Naive thymus-derived CD4-positive, alpha-beta T cell (primary cell): ENCODE measurements around the gene SMARCA2. TPM values are rescaled to one million over a fixed set of nuclear protein-coding genes. Genes with fewer than 3 reads are reported as not detected.
"Not testable (repeated sequence)": the region's sequence is repeated elsewhere in the genome, so short reads cannot be mapped to it uniquely, and the experiment has no call there.

ENCODE experiments used
- ATAC-seq: fragments of 150-1000 bp; cut with Tn5 transposase; 2 replicates; pipeline ENCODE4 v1.10.0; 2021; ENCODE audit warnings: mild to moderate bottlenecking, moderate library complexity
- CTCF ChIA-PET: fragments of 350-600 bp; sonication (Branson Sonifier 250); formaldehyde crosslinking; loops from one replicate; lab custom pipeline; 2021; ENCODE audit warnings: antibody characterized with exemption; lab: Charles Lee
- POLR2A ChIA-PET: fragments of 350-600 bp; sonication (Branson Sonifier 250); formaldehyde crosslinking; loops from one replicate; lab custom pipeline; 2021; ENCODE audit warnings: antibody characterized with exemption, inconsistent platforms; lab: Charles Lee
- DNase-seq, 9 donors: peaks; one replicate each; pipeline versions ENCODE4 v3.0.0 to v3.0.0-alpha.2; 2020 to 2022; ENCODE audit warnings: mixed read lengths in 1 of 9
- H3K27ac ChIP-seq: one replicate; pipeline ENCODE4 v1.7.0; 2013; ENCODE audit warnings: mild to moderate bottlenecking, low read depth, low read length, moderate library complexity
- H3K27me3 ChIP-seq, 2 donors: one replicate each; pipeline ENCODE4 v1.7.0; 2013; ENCODE audit warnings: low read length in 2 of 2, mild to moderate bottlenecking in 2 of 2, moderate library complexity in 2 of 2; ENCODE audit not compliant: control insufficient read depth in 2 of 2, insufficient read depth in 2 of 2
- H3K36me3 ChIP-seq, 3 experiments: 1 replicate in 2 of 3; 2 replicates in 1 of 3; pipeline ENCODE4 v1.7.0; 2013; ENCODE audit warnings: low read length in 3 of 3, mild to moderate bottlenecking in 3 of 3, moderate library complexity in 1 of 3; ENCODE audit not compliant: insufficient read depth in 3 of 3, control insufficient read depth in 2 of 3
- H3K4me1 ChIP-seq, 2 donors: one replicate each; pipeline ENCODE4 v1.7.0; 2013; ENCODE audit warnings: low read length in 2 of 2, mild to moderate bottlenecking in 2 of 2, moderate library complexity in 1 of 2; ENCODE audit not compliant: control insufficient read depth in 2 of 2, insufficient read depth in 2 of 2
- H3K4me3 ChIP-seq: 2 replicates; pipeline ENCODE4 v1.7.0; 2013; ENCODE audit warnings: mild to moderate bottlenecking, low read length
- H3K9me3 ChIP-seq, 3 experiments: 1 replicate in 2 of 3; 2 replicates in 1 of 3; pipeline ENCODE4 v1.7.0; 2013; ENCODE audit warnings: low read length in 3 of 3; ENCODE audit not compliant: control insufficient read depth in 2 of 3
- H3K27ac Mint-ChIP-seq, 9 donors: one replicate each; pipeline ENCODE4 v1.8.0; 2020 to 2022; ENCODE audit warnings: mixed read lengths in 9 of 9, mild to moderate bottlenecking in 8 of 9, moderate library complexity in 5 of 9, inconsistent platforms in 2 of 9
- H3K27me3 Mint-ChIP-seq, 5 donors: one replicate each; pipeline ENCODE4 v1.8.0; 2021 to 2022; ENCODE audit warnings: mixed read lengths in 5 of 5, mild to moderate bottlenecking in 1 of 5
- H3K36me3 Mint-ChIP-seq, 5 donors: one replicate each; pipeline ENCODE4 v1.8.0; 2020 to 2022; ENCODE audit warnings: mixed read lengths in 5 of 5, mild to moderate bottlenecking in 3 of 5, inconsistent platforms in 1 of 5
- H3K4me1 Mint-ChIP-seq, 7 donors: one replicate each; pipeline ENCODE4 v1.8.0; 2020 to 2022; ENCODE audit warnings: mixed read lengths in 7 of 7, mild to moderate bottlenecking in 3 of 7, inconsistent platforms in 1 of 7
- H3K4me3 Mint-ChIP-seq, 10 donors: one replicate each; pipeline ENCODE4 v1.8.0; 2020 to 2022; ENCODE audit warnings: mild to moderate bottlenecking in 10 of 10, mixed read lengths in 10 of 10, moderate library complexity in 6 of 10, inconsistent platforms in 2 of 10
- H3K9me3 Mint-ChIP-seq, 11 donors: one replicate each; pipeline ENCODE4 v1.8.0; 2020 to 2022; ENCODE audit warnings: mixed read lengths in 11 of 11, mild to moderate bottlenecking in 4 of 11, inconsistent platforms in 1 of 11, moderate library complexity in 1 of 11
- intact Hi-C, 2 donors: fragments of 100-400 bp; cut with micrococcal nuclease; formaldehyde crosslinking; loops; one replicate each; pipeline ENCODE4 v1.15.1; 2023
- polyA plus RNA-seq, 2 donors: library from polyadenylated mRNA; unstranded; fragments of 300-500 nt; fragmentation: Illumina TruSeq; gene quantifications; one replicate each; pipeline ENCODE4 v1.2.3, GENCODE V29; 2021
- total RNA-seq, 6 experiments: library from RNA in 5 of 6; stranded (reverse) in 5 of 6; gene quantifications; 1 replicate in 5 of 6; 2 replicates in 1 of 6; pipeline ENCODE4 v1.2.3 and lab custom pipeline; 2021 to 2026

The SMARCA2 gene
- total and polyA plus RNA-seq, 7 experiments from 2014 or later: 37.1 to 294 (median 256) TPM

GRCh38 chr9:2142212-2142611 lies 127.1 kb downstream of the SMARCA2 start:
- H3K9me3 ChIP-seq: no peaks in the 10 kb centered on the region
- ATAC-seq: no peak
- Mint-ChIP-seq H3K27me3 (no peaks in the 10 kb centered on the region), H3K4me3 (peak overlapping the region in 1 of 10 donors; percentile 23), H3K36me3 (peaks cover 15 to 89% (median 47%) of the 10 kb centered on the region in 5 donors), H3K9me3 (no peaks in the 10 kb centered on the region), H3K27ac (peak overlapping the region in 7 of 9 donors; percentile 3 to 60 (median 31)), H3K4me1 (peaks cover 15 to 92% (median 89%) of the 10 kb centered on the region in 7 donors)
- POLR2A ChIA-PET: interaction anchor here (0.5 kb wide), 1 partner anchor 112 kb away, joined by 6 read pairs; no protein-coding TSS in a partner anchor
- H3K27me3 ChIP-seq: no peaks in the 10 kb centered on the region
- intact Hi-C loops: no loop called here
- H3K4me3 ChIP-seq: no peak overlapping the region
- peaks cover 0 to 18% (median 3%) of the 10 kb centered on the region in 3 experiments for H3K36me3 ChIP-seq
- no peak for DNase-seq
- H3K4me1 ChIP-seq: no peaks in the 10 kb centered on the region
- CTCF ChIA-PET: interaction anchor here (0.5 kb wide), 1 partner anchor 1068 kb away, joined by 3 read pairs; no protein-coding TSS in a partner anchor
- H3K27ac ChIP-seq: no peak overlapping the region

GRCh38 chr9:2144619-2145018 lies 129.5 kb downstream of the SMARCA2 start:
- peaks cover 1 to 85% (median 48%) of the 10 kb centered on the region in 5 donors for H3K36me3 Mint-ChIP-seq
- Histone ChIP-seq H3K9me3 (no peaks in the 10 kb centered on the region), H3K27me3 (no peaks in the 10 kb centered on the region), H3K27ac (no peak overlapping the region), H3K36me3 (peaks cover 0 to 7% (median 3%) of the 10 kb centered on the region in 3 experiments), H3K4me3 (no peak overlapping the region), H3K4me1 (no peaks in the 10 kb centered on the region)
- H3K27me3 Mint-ChIP-seq: no peaks in the 10 kb centered on the region
- peaks cover 0 to 4% (median 0%) of the 10 kb centered on the region in 11 donors for H3K9me3 Mint-ChIP-seq
- no peak for DNase-seq
- ATAC-seq: no peak
- H3K4me3 Mint-ChIP-seq: no peak overlapping the region
- POLR2A ChIA-PET: no interaction called here
- CTCF ChIA-PET: no interaction called here
- peak overlapping the region in 4 of 9 donors; percentile 3 to 49 (median 30) for H3K27ac Mint-ChIP-seq
- H3K4me1 Mint-ChIP-seq: peaks cover 13 to 87% (median 83%) of the 10 kb centered on the region in 7 donors
- intact Hi-C loops: no loop called here

GRCh38 chr9:2145746-2146145 lies 130.6 kb downstream of the SMARCA2 start:
- CTCF ChIA-PET: interaction anchor here (0.6 kb wide), 1 partner anchor 915 kb away, joined by 4 read pairs; no protein-coding TSS in a partner anchor
- POLR2A ChIA-PET: no interaction called here

GRCh38 chr9:2146700-2147099 lies 131.6 kb downstream of the SMARCA2 start:
- H3K27ac ChIP-seq, intact Hi-C loops, ATAC-seq, H3K9me3 ChIP-seq, CTCF ChIA-PET, H3K4me1 ChIP-seq, H3K4me3 Mint-ChIP-seq, H3K27me3 Mint-ChIP-seq, DNase-seq, H3K9me3 Mint-ChIP-seq, H3K27me3 ChIP-seq, H3K4me3 ChIP-seq: not testable (repeated sequence)
- peaks cover 0 to 12% (median 7%) of the 10 kb centered on the region in 3 experiments for H3K36me3 ChIP-seq
- Mint-ChIP-seq H3K27ac (peak overlapping the region in 4 of 9 donors; percentile 2 to 31 (median 8)), H3K36me3 (peaks cover 5 to 80% (median 49%) of the 10 kb centered on the region in 5 donors), H3K4me1 (peaks cover 11 to 85% (median 67%) of the 10 kb centered on the region in 7 donors)
- POLR2A ChIA-PET: interaction anchor here (0.8 kb wide), 1 partner anchor 16 kb away, joined by 3 read pairs; no protein-coding TSS in a partner anchor

More at GRCh38 chr9:2145746-2146145, 130.6 kb downstream of the SMARCA2 start:
- Histone ChIP-seq H3K36me3 (peaks cover 0 to 12% (median 7%) of the 10 kb centered on the region in 3 experiments), H3K4me3 (no peak overlapping the region), H3K9me3 (no peaks in the 10 kb centered on the region), H3K27me3 (no peaks in the 10 kb centered on the region), H3K4me1 (no peaks in the 10 kb centered on the region), H3K27ac (no peak overlapping the region)
- ATAC-seq: no peak
- Mint-ChIP-seq H3K4me3 (no peak overlapping the region), H3K27me3 (no peaks in the 10 kb centered on the region), H3K27ac (peak overlapping the region in 5 of 9 donors; percentile 30 to 83 (median 49)), H3K36me3 (peaks cover under 1 to 81% (median 53%) of the 10 kb centered on the region in 5 donors), H3K4me1 (peaks cover 15 to 88% (median 71%) of the 10 kb centered on the region in 7 donors), H3K9me3 (peaks cover 0 to 4% (median 0%) of the 10 kb centered on the region in 11 donors)
- DNase-seq: no peak
- intact Hi-C loops: no loop called here

GRCh38 chr9:2150338-2150737 lies 135.2 kb downstream of the SMARCA2 start:
- peaks cover 0 to 6% (median 4%) of the 10 kb centered on the region in 3 experiments for H3K36me3 ChIP-seq
- H3K27me3 Mint-ChIP-seq: no peaks in the 10 kb centered on the region
- peaks cover 0 to 4% (median 0%) of the 10 kb centered on the region in 11 donors for H3K9me3 Mint-ChIP-seq
- intact Hi-C loops: loop anchor here in 1 of 2 donors (10.0 kb wide), 1 partner anchor 694 kb away; the partner anchor contains the start of gene PUM3
- DNase-seq: no peak
- H3K4me1 ChIP-seq: peaks cover 0 to 4% of the 10 kb centered on the region in 2 donors
- H3K4me1 Mint-ChIP-seq: peaks cover 7 to 80% (median 61%) of the 10 kb centered on the region in 7 donors
- H3K27ac ChIP-seq: no peak overlapping the region
- ATAC-seq: no peak
- no peaks in the 10 kb centered on the region for H3K9me3 ChIP-seq
- H3K27me3 ChIP-seq: no peaks in the 10 kb centered on the region
- H3K4me3 ChIP-seq: no peak overlapping the region
- H3K27ac Mint-ChIP-seq: peak overlapping the region in 3 of 9 donors; percentile 1 to 42 (median 18)
- POLR2A ChIA-PET: interaction anchor here (1.2 kb wide), 1 partner anchor 8 kb away, joined by 3 read pairs; no protein-coding TSS in a partner anchor
- peaks cover 5 to 60% (median 37%) of the 10 kb centered on the region in 5 donors for H3K36me3 Mint-ChIP-seq
- H3K4me3 Mint-ChIP-seq: no peak overlapping the region
- CTCF ChIA-PET: no interaction called here

GRCh38 chr9:2151171-2151570 lies 136.0 kb downstream of the SMARCA2 start:
- H3K27me3 Mint-ChIP-seq: no peaks in the 10 kb centered on the region
- H3K4me1 Mint-ChIP-seq: peaks cover 9 to 80% (median 62%) of the 10 kb centered on the region in 7 donors
- H3K4me3 Mint-ChIP-seq: peak overlapping the region in 1 of 10 donors; percentile 4
- POLR2A ChIA-PET: no interaction called here
- Histone ChIP-seq H3K9me3 (no peaks in the 10 kb centered on the region), H3K4me3 (no peak overlapping the region), H3K27ac (no peak overlapping the region), H3K36me3 (peaks cover 0 to 6% (median 4%) of the 10 kb centered on the region in 3 experiments), H3K27me3 (no peaks in the 10 kb centered on the region), H3K4me1 (peaks cover 0 to 4% of the 10 kb centered on the region in 2 donors)
- ATAC-seq: no peak
- H3K9me3 Mint-ChIP-seq: peaks cover 0 to 4% (median 0%) of the 10 kb centered on the region in 11 donors
- DNase-seq: no peak
- H3K36me3 Mint-ChIP-seq: peaks cover 5 to 56% (median 32%) of the 10 kb centered on the region in 5 donors
- peak overlapping the region in 2 of 9 donors; percentile 25 to 28 for H3K27ac Mint-ChIP-seq
- CTCF ChIA-PET: no interaction called here
- intact Hi-C loops: loop anchor here in 1 of 2 donors (10.0 kb wide), 1 partner anchor 694 kb away; the partner anchor contains the start of gene PUM3
